K562 (cell line): ENCODE data around the gene PDCD1.
"Not testable (repeated sequence)": the region's sequence is repeated elsewhere in the genome, so short reads cannot be mapped to it uniquely, and the experiment has no call there.

ENCODE experiments used
- CEBPB ChIP-seq: fragments of 450-650 bp; IDR thresholded peaks from 2 replicates; pipeline ENCODE4 v1.6.1; 2016; ENCODE audit warnings: missing genetic modification characterization, missing compliant biosample characterization
- GTF2F1 ChIP-seq: IDR thresholded peaks from 2 replicates; pipeline ENCODE4 v1.6.1; 2011; ENCODE audit warnings: low read depth, low read length, improper control_type of control experiment
- MAZ ChIP-seq, 2 experiments: fragments of 450-650 bp in 1 of 2; sonication (generic) in 1 of 2; formaldehyde crosslinking; IDR thresholded peaks in 1 of 2; conservative IDR thresholded peaks in 1 of 2; 2 replicates each; pipeline versions ENCODE4 v1.4.0 to v1.5.0; 2020; ENCODE audit warnings: mild to moderate bottlenecking in 1 of 2, missing genetic modification reagents in 1 of 2
- MEF2A ChIP-seq: IDR thresholded peaks from 2 replicates; pipeline ENCODE4 v1.6.1; 2011; ENCODE audit warnings: low read depth, mild to moderate bottlenecking, low read length, moderate library complexity; ENCODE audit not compliant: control insufficient read depth
- MTA3 ChIP-seq: fragments of 450-650 bp; formaldehyde crosslinking; IDR thresholded peaks from 2 replicates; pipeline ENCODE4 v1.6.1; 2017; ENCODE audit warnings: mild to moderate bottlenecking, borderline replicate concordance
- NFIX ChIP-seq: fragments of 250-450 bp; sonication (Bioruptor Pico); IDR thresholded peaks from 2 replicates; pipeline ENCODE4 v1.4.0; 2020; ENCODE audit warnings: low read depth, mild to moderate bottlenecking, moderate library complexity
- POLR2A ChIP-seq: fragments of 450-650 bp; conservative IDR thresholded peaks from 2 replicates; pipeline ENCODE4 v1.6.1; 2016
- POLR2AphosphoS5 ChIP-seq: IDR thresholded peaks from 2 replicates; pipeline ENCODE4 v1.6.1; 2011; ENCODE audit warnings: mild to moderate bottlenecking, low read depth, low read length, moderate library complexity; ENCODE audit not compliant: control insufficient read depth, insufficient read depth
- PTRF ChIP-seq: fragments of 450-650 bp; IDR thresholded peaks from 2 replicates; pipeline ENCODE4 v1.6.1; 2016; ENCODE audit warnings: mild to moderate bottlenecking, missing genetic modification characterization, missing compliant biosample characterization
- SMARCA4 ChIP-seq: fragments of 450-650 bp; IDR thresholded peaks from 2 replicates; pipeline ENCODE4 v1.6.1; 2016
- USF1 ChIP-seq: sonication (generic); formaldehyde crosslinking; IDR thresholded peaks from 2 replicates; pipeline ENCODE4 v1.9.0; 2022; ENCODE audit warnings: mild to moderate bottlenecking, missing genetic modification reagents
- ZNF184 ChIP-seq: sonication (generic); formaldehyde crosslinking; IDR thresholded peaks from 2 replicates; pipeline ENCODE4 v1.5.0; 2020; ENCODE audit warnings: missing genetic modification reagents
- TF ChIP-seq, protein P1 (sequence below), 3 experiments: IDR thresholded peaks in 2 of 3; conservative IDR thresholded peaks in 1 of 3; 2 replicates each; pipeline ENCODE4 v1.5.1; 2011 to 2012; ENCODE audit warnings: low read length in 3 of 3, mild to moderate bottlenecking in 3 of 3, control low read depth in 2 of 3, improper control_type of control experiment in 1 of 3, inconsistent platforms in 1 of 3, low read depth in 1 of 3, mixed read lengths in 1 of 3, moderate library complexity in 1 of 3; ENCODE audit not compliant: insufficient read depth in 2 of 3
- TF ChIP-seq, protein P2 (sequence below): fragments of 200-800 bp; sonication (Bioruptor generic); IDR thresholded peaks from 2 replicates; pipeline ENCODE4 v1.6.1; 2016; ENCODE audit warnings: missing genetic modification characterization, missing compliant biosample characterization

GRCh38 chr2:241806217-241806616 lies 52.5 kb downstream of the PDCD1 start:
- TF ChIP-seq CEBPB (tag); POLR2A; MAZ (CRISPR knock-in tag; conservative IDR thresholded peaks at IDR 0.05 in 1 of 2, IDR thresholded peaks at IDR 0.05 in 1 of 2); ZNF184 (CRISPR knock-in tag); GTF2F1; MEF2A; POLR2AphosphoS5; SMARCA4; USF1; PTRF (tag); NFIX (CRISPR knock-in tag); MTA3: not testable (repeated sequence)
- TF ChIP-seq, protein P1, sequence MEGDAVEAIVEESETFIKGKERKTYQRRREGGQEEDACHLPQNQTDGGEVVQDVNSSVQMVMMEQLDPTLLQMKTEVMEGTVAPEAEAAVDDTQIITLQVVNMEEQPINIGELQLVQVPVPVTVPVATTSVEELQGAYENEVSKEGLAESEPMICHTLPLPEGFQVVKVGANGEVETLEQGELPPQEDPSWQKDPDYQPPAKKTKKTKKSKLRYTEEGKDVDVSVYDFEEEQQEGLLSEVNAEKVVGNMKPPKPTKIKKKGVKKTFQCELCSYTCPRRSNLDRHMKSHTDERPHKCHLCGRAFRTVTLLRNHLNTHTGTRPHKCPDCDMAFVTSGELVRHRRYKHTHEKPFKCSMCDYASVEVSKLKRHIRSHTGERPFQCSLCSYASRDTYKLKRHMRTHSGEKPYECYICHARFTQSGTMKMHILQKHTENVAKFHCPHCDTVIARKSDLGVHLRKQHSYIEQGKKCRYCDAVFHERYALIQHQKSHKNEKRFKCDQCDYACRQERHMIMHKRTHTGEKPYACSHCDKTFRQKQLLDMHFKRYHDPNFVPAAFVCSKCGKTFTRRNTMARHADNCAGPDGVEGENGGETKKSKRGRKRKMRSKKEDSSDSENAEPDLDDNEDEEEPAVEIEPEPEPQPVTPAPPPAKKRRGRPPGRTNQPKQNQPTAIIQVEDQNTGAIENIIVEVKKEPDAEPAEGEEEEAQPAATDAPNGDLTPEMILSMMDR (IDR thresholded peaks at IDR 0.05 in 2 of 3, conservative IDR thresholded peaks at IDR 0.05 in 1 of 3; ENCODE audit: insufficient read depth in 2 of 3, low read depth in 1 of 3, low read length in 3 of 3) = not testable (repeated sequence)
- TF ChIP-seq, protein P2, sequence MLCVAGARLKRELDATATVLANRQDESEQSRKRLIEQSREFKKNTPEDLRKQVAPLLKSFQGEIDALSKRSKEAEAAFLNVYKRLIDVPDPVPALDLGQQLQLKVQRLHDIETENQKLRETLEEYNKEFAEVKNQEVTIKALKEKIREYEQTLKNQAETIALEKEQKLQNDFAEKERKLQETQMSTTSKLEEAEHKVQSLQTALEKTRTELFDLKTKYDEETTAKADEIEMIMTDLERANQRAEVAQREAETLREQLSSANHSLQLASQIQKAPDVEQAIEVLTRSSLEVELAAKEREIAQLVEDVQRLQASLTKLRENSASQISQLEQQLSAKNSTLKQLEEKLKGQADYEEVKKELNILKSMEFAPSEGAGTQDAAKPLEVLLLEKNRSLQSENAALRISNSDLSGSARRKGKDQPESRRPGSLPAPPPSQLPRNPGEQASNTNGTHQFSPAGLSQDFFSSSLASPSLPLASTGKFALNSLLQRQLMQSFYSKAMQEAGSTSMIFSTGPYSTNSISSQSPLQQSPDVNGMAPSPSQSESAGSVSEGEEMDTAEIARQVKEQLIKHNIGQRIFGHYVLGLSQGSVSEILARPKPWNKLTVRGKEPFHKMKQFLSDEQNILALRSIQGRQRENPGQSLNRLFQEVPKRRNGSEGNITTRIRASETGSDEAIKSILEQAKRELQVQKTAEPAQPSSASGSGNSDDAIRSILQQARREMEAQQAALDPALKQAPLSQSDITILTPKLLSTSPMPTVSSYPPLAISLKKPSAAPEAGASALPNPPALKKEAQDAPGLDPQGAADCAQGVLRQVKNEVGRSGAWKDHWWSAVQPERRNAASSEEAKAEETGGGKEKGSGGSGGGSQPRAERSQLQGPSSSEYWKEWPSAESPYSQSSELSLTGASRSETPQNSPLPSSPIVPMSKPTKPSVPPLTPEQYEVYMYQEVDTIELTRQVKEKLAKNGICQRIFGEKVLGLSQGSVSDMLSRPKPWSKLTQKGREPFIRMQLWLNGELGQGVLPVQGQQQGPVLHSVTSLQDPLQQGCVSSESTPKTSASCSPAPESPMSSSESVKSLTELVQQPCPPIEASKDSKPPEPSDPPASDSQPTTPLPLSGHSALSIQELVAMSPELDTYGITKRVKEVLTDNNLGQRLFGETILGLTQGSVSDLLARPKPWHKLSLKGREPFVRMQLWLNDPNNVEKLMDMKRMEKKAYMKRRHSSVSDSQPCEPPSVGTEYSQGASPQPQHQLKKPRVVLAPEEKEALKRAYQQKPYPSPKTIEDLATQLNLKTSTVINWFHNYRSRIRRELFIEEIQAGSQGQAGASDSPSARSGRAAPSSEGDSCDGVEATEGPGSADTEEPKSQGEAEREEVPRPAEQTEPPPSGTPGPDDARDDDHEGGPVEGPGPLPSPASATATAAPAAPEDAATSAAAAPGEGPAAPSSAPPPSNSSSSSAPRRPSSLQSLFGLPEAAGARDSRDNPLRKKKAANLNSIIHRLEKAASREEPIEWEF = not testable (repeated sequence)
